ENCODE results near the gene C11orf21.

The C11orf21 gene

GRCh38 chr11:2303627-2304505 is 2.1 kb upstream of the C11orf21 start:
- H3K27me3 Mint-ChIP-seq, result no peaks in the 10 kb centered on the region
- ATAC-seq (replicated peaks; ENCODE audit: extremely low read depth, poor library complexity, severe bottlenecking) (no peak), DNase-seq (ENCODE audit: low spot score in 2 of 2) (peak; percentile 8 to 13)
- H3K36me3 Mint-ChIP-seq (ENCODE audit: insufficient read depth), result peaks cover 23% of the 10 kb centered on the region
- no peaks in the 10 kb centered on the region for H3K9me3 Mint-ChIP-seq
- peak overlapping the region; percentile 89 for H3K4me3 Mint-ChIP-seq
- peak overlapping the region; percentile 70 for H3K27ac Mint-ChIP-seq (ENCODE audit: low read depth)
- peaks cover 62% of the 10 kb centered on the region for H3K4me1 Mint-ChIP-seq

GRCh38 chr11:2302896-2303626 is 1.3 kb upstream of the C11orf21 start:
- Mint-ChIP-seq H3K9me3 (no peaks in the 10 kb centered on the region), H3K36me3 (ENCODE audit: insufficient read depth) (peaks cover 29% of the 10 kb centered on the region), H3K4me3 (peak overlapping the region; percentile 89), H3K27ac (ENCODE audit: low read depth) (peak overlapping the region; percentile 73), H3K4me1 (peaks cover 64% of the 10 kb centered on the region), H3K27me3 (no peaks in the 10 kb centered on the region)
- DNase-seq (ENCODE audit: low spot score in 2 of 2), result peak; percentile 4 to 14
- ATAC-seq (replicated peaks; ENCODE audit: extremely low read depth, poor library complexity, severe bottlenecking), result no peak

DNA sequence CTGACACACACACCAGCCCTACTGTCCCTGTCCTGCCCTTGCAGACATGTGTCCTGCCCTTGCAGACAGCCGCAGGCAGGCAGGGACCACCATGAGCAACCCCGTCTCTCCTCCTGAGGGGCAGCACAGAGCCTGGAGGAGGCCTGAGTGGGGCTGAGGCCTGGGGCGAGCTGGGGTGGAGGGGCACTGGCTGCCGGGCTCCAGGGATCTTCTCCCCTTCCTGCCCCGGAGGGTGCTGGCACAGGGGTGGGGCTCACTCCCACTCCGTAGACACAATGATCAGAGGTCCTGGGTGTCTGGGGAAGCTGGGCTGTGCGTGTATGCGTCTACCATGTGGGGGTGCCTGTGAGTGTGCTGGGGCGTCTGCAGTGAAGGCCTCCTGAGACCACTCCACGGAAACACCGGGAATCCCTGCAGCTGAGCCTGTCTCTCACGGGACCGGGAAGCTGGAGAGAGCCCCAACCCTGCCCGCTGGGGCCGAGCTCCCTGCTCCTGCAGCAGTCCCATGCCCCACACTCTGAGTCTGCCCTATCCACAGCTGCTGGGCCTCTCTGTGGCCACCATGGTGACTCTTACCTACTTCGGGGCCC is 683 bp upstream of the C11orf21 start:
- H3K4me1 Mint-ChIP-seq, result peaks cover 71% of the 10 kb centered on the region
- ATAC-seq (replicated peaks; ENCODE audit: extremely low read depth, poor library complexity, severe bottlenecking), result peak; percentile 40
- peaks cover 28% of the 10 kb centered on the region for H3K36me3 Mint-ChIP-seq (ENCODE audit: insufficient read depth)

GRCh38 chr11:2300936-2301630 is 635 bp downstream of the C11orf21 start:
- Mint-ChIP-seq H3K36me3 (ENCODE audit: insufficient read depth) (peaks cover 25% of the 10 kb centered on the region), H3K9me3 (no peaks in the 10 kb centered on the region), H3K4me1 (peaks cover 71% of the 10 kb centered on the region), H3K4me3 (peak overlapping the region; percentile 89), H3K27ac (ENCODE audit: low read depth) (peak overlapping the region; percentile 73), H3K27me3 (no peaks in the 10 kb centered on the region)
- DNase-seq (ENCODE audit: low spot score in 2 of 2) (peak; percentile 9 to 13), ATAC-seq (replicated peaks; ENCODE audit: extremely low read depth, poor library complexity, severe bottlenecking) (no peak)

More for the DNA sequence above, 683 bp upstream of the C11orf21 start:
- Mint-ChIP-seq H3K9me3 (no peaks in the 10 kb centered on the region), H3K27me3 (no peaks in the 10 kb centered on the region), H3K27ac (ENCODE audit: low read depth) (peak overlapping the region; percentile 73), H3K4me3 (peak overlapping the region; percentile 89)
- peak; percentile 13 to 17 for DNase-seq (ENCODE audit: low spot score in 2 of 2)

- DNase-seq (ENCODE audit: low spot score in 2 of 2), result peak; percentile 11 to 14
- H3K4me1 Mint-ChIP-seq, result peaks cover 66% of the 10 kb centered on the region
- H3K27me3 Mint-ChIP-seq, result no peaks in the 10 kb centered on the region
- H3K27ac Mint-ChIP-seq (ENCODE audit: low read depth), result peak overlapping the region; percentile 73
- peak; percentile 12 for ATAC-seq (replicated peaks; ENCODE audit: extremely low read depth, poor library complexity, severe bottlenecking)
- no peaks in the 10 kb centered on the region for H3K9me3 Mint-ChIP-seq
- peak overlapping the region; percentile 89 for H3K4me3 Mint-ChIP-seq
- H3K36me3 Mint-ChIP-seq (ENCODE audit: insufficient read depth), result peaks cover 23% of the 10 kb centered on the region
Measured at GRCh38 chr11:2300290-2300935, 1.3 kb downstream of the C11orf21 start.

DNA sequence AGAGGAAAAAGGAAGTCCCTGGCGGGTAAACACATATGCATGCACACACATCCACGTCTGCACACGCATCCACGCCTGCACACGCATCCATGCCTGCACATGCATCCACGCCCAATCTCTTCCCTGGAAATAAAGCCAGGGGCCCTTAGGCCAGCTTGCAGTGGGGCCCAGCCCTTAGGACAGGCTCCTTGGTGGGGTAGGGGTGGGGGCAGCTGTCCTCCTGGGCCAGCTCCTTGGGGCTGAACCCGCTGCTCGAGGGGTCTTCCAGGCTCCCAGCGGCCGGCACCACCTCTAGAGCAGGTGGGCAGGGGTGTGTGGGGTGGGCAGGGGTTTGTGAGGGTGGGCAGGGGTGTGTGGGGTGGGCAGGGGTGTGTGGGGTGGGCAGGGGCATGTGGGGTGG is 1.9 kb downstream of the C11orf21 start:
- no peak for ATAC-seq (replicated peaks; ENCODE audit: extremely low read depth, poor library complexity, severe bottlenecking)
- Mint-ChIP-seq H3K27ac (ENCODE audit: low read depth) (peak overlapping the region; percentile 73), H3K9me3 (no peaks in the 10 kb centered on the region), H3K27me3 (no peaks in the 10 kb centered on the region), H3K4me1 (peaks cover 64% of the 10 kb centered on the region), H3K36me3 (ENCODE audit: insufficient read depth) (peaks cover 19% of the 10 kb centered on the region), H3K4me3 (peak overlapping the region; percentile 89)
- peak in 1 of 2 donors; percentile 10 for DNase-seq (ENCODE audit: low spot score in 2 of 2)

DNA sequence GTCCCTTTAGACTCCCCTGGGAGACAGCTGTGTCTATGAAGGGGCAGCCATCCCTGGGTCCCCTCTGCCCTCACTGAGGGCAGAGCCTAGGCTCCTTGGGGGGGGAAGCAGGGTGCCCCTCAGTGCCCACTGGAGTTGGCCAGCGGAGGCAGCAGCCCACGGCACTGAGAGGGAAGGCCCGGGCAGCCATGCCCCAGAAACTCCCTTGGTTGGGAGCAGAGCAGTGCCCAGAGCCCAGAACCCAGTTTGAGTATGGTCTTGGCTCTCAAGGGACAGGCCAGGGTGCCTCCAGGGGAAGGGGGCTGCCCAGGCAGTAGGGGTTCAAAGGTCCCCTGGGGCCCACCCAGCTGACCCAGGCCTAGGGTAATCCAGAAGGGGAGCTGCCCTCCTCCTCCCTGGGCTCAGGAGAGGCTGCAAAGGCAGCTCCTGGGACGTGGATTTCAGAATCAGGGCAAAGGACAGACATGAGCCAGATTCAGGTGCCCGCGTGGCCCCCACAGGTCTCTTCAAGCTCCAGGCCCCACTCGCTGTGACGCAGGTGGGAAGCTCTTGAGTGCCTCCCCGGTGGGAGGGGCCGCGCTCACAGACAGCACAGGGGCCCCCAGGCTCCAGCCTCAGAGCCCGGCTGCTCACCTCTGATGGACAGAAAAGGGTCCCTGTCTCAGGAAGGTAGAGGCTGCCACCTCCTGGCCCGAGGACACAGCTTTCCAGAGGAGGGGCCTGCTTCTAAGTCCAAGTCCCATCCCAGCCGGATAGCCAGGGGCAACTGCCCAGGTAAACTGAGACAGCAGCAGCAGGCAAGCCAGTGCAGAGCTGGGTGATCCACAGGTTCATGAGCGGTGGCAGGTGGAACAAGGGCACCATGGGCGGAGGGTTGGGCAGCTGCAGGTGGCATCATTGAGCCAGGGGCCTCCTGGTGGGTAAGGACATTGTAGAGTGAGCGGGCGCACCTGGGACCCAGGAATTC is 2.6 kb downstream of the C11orf21 start:
- H3K36me3 Mint-ChIP-seq (ENCODE audit: insufficient read depth), result peaks cover 17% of the 10 kb centered on the region
- no peaks in the 10 kb centered on the region for H3K9me3 Mint-ChIP-seq
- H3K4me3 Mint-ChIP-seq, result peak overlapping the region; percentile 89
- H3K27ac Mint-ChIP-seq (ENCODE audit: low read depth), result peak overlapping the region; percentile 73
- DNase-seq (ENCODE audit: low spot score in 2 of 2), result peak; percentile 9 to 14
- H3K4me1 Mint-ChIP-seq, result peaks cover 63% of the 10 kb centered on the region
- no peaks in the 10 kb centered on the region for H3K27me3 Mint-ChIP-seq
- ATAC-seq (replicated peaks; ENCODE audit: extremely low read depth, poor library complexity, severe bottlenecking), result no peak

GRCh38 chr11:2298131-2298794 is 3.5 kb downstream of the C11orf21 start:
- H3K36me3 Mint-ChIP-seq (ENCODE audit: insufficient read depth), result peaks cover 19% of the 10 kb centered on the region
- H3K9me3 Mint-ChIP-seq, result no peaks in the 10 kb centered on the region
- DNase-seq (ENCODE audit: low spot score in 2 of 2) (peak; percentile 9 to 11), ATAC-seq (replicated peaks; ENCODE audit: extremely low read depth, poor library complexity, severe bottlenecking) (no peak)
- H3K4me1 Mint-ChIP-seq, result peaks cover 59% of the 10 kb centered on the region
- H3K4me3 Mint-ChIP-seq, result no peak overlapping the region
- H3K27ac Mint-ChIP-seq (ENCODE audit: low read depth), result peak overlapping the region; percentile 82
- no peaks in the 10 kb centered on the region for H3K27me3 Mint-ChIP-seq

DNA sequence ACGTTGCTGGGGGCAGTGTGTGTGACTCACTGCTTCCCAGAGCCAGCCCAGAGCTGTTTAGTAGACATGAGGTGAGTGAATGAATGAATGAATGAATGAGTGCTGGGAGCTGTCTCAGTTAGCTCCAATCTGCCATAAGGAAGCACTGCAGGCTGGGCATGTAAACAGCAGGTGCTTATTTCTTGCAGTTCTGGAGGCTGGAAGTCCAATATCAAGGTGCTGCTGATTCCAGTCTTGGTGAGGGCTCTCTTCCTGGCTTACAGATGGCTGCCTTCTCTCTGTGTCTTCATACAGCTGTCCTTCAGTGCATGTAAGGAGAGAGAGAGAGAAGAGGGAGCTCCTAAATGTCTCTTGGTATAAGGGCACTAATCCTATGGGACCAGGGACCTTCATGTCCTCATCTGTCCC is 4.1 kb downstream of the C11orf21 start:
- H3K27ac Mint-ChIP-seq (ENCODE audit: low read depth), result peak overlapping the region; percentile 82

DNA sequence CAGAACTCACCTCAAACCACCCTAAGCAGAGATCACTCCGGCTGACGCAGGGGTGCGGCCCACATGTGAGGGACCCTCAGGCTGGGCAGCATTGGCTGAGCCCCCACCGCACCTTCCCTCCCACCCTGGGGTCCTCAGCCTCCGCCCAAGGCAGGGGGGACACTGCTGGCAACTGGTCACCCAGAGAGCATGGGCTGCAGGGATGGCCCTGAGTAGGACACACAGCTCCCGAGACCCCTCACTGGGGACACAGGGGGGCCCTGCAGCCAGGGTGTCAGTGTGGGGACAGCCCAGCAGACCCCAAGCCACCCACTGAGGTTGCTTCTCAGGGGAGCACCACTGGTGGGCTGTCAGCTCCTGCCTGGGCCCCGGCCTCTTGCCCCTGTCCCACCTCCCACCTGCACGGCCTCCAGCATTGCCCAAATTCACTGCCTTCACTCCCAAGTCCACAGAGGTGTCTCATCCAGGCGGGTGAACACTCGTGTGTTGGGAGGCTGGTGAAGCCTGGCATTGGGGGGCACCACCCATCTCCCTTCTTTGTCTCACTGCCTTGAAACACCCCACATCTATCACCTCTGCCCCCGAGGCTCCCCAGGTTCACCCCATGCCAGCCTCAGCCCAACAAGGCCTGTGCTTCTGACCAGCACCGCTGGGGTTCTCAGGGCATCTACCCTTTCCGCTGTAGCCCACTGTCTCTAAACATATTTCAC is 4.7 kb downstream of the C11orf21 start:
- Mint-ChIP-seq H3K27ac (ENCODE audit: low read depth) (peak overlapping the region; percentile 82), H3K9me3 (no peaks in the 10 kb centered on the region), H3K4me3 (peak overlapping the region; percentile 3), H3K27me3 (no peaks in the 10 kb centered on the region), H3K36me3 (ENCODE audit: insufficient read depth) (peaks cover 16% of the 10 kb centered on the region), H3K4me1 (peaks cover 50% of the 10 kb centered on the region)
- DNase-seq (ENCODE audit: low spot score in 2 of 2) (no peak), ATAC-seq (replicated peaks; ENCODE audit: extremely low read depth, poor library complexity, severe bottlenecking) (no peak)

More for the DNA sequence above, 4.1 kb downstream of the C11orf21 start:
- H3K4me1 Mint-ChIP-seq, result peaks cover 53% of the 10 kb centered on the region
- H3K4me3 Mint-ChIP-seq, result peak overlapping the region; percentile 3
- peaks cover 18% of the 10 kb centered on the region for H3K36me3 Mint-ChIP-seq (ENCODE audit: insufficient read depth)
- ATAC-seq (replicated peaks; ENCODE audit: extremely low read depth, poor library complexity, severe bottlenecking), result no peak
- DNase-seq (ENCODE audit: low spot score in 2 of 2), result no peak
- no peaks in the 10 kb centered on the region for H3K27me3 Mint-ChIP-seq
- no peaks in the 10 kb centered on the region for H3K9me3 Mint-ChIP-seq

All from central memory CD8-positive, alpha-beta T cell (primary cell).